Smooth muscle cell (in vitro differentiated cells): ENCODE data around the gene CPLX1. TPM values are rescaled to one million over a fixed set of nuclear protein-coding genes. Genes with fewer than 3 reads are reported as not detected.

Experiments used
- DNase-seq: peaks from one replicate; lab custom pipeline; 2025; ENCODE audit not compliant: unreplicated experiment; lab: John Stamatoyannopoulos, UW
- H2AFZ ChIP-seq: fragments of 200-600 bp; sonication (generic); 2 replicates; pipeline ENCODE4 v1.6.0; 2016; ENCODE audit warnings: antibody characterized with exemption, low read depth, mild to moderate bottlenecking
- H3F3A ChIP-seq: fragments of 200-600 bp; sonication (generic); 2 replicates; pipeline ENCODE4 v1.6.0; 2017; ENCODE audit warnings: antibody characterized with exemption, low read depth
- H3K27ac ChIP-seq: fragments of 200-600 bp; sonication (generic); 2 replicates; pipeline ENCODE4 v1.5.1; 2016; ENCODE audit warnings: low read depth, mild to moderate bottlenecking
- H3K27me3 ChIP-seq: fragments of 200-600 bp; sonication (generic); 2 replicates; pipeline ENCODE4 v1.6.1; 2016; ENCODE audit warnings: low read depth, mild to moderate bottlenecking
- H3K36me3 ChIP-seq: fragments of 200-600 bp; sonication (generic); 2 replicates; pipeline ENCODE4 v1.5.1; 2016; ENCODE audit warnings: low read depth
- H3K4me1 ChIP-seq: fragments of 200-600 bp; sonication (generic); 2 replicates; pipeline ENCODE4 v1.5.1; 2016; ENCODE audit warnings: low read depth
- H3K4me2 ChIP-seq: fragments of 200-600 bp; sonication (generic); 2 replicates; pipeline ENCODE4 v1.6.0; 2016; ENCODE audit warnings: mild to moderate bottlenecking
- H3K4me3 ChIP-seq: fragments of 200-600 bp; sonication (generic); 2 replicates; pipeline ENCODE4 v1.5.1; 2016; ENCODE audit warnings: mild to moderate bottlenecking
- H3K79me2 ChIP-seq: fragments of 200-600 bp; sonication (generic); 2 replicates; pipeline ENCODE4 v1.6.0; 2016; ENCODE audit warnings: low read depth, mild to moderate bottlenecking
- H3K9ac ChIP-seq: fragments of 200-600 bp; sonication (generic); 2 replicates; pipeline ENCODE4 v1.6.0; 2016; ENCODE audit warnings: low read depth
- H3K9me3 ChIP-seq: fragments of 200-600 bp; sonication (generic); replicated peaks from 2 replicates; pipeline ENCODE4 v1.5.1; 2016; ENCODE audit warnings: low read depth
- H4K20me1 ChIP-seq: fragments of 200-600 bp; sonication (generic); 2 replicates; pipeline ENCODE4 v1.6.0; 2016; ENCODE audit warnings: low read depth
- WGBS: methylation state at CpG from one replicate; pipeline ENCODE4 v1.1.7; 2016; ENCODE audit warnings: low lambda C conversion rate; 5-methylcytosine and 5-hydroxymethylcytosine counted together
- polyA plus RNA-seq: library from polyadenylated mRNA; unstranded; fragments of >200 nt; fragmentation: Nextera tagmentation; extraction: Ambion mirVana; gene quantifications from 2 replicates; pipeline ENCODE4 v1.2.1, GENCODE V29; 2016
- total RNA-seq: library from RNA; depleted of rRNA; stranded (reverse); fragments of >200 nt; gene quantifications from 2 replicates; pipeline ENCODE4 v1.2.3, GENCODE V29; 2014
- TF ChIP-seq, protein P1 (sequence below): fragments of 200-600 bp; sonication (generic); IDR thresholded peaks from 2 replicates; pipeline ENCODE4 v1.5.1; 2017; ENCODE audit warnings: borderline replicate concordance, mild to moderate bottlenecking, antibody characterized with exemption; ENCODE audit not compliant: insufficient read depth, poor library complexity, severe bottlenecking

Gene CPLX1
- total and polyA plus RNA-seq, 2 experiments from 2014 or later = not detected

DNA sequence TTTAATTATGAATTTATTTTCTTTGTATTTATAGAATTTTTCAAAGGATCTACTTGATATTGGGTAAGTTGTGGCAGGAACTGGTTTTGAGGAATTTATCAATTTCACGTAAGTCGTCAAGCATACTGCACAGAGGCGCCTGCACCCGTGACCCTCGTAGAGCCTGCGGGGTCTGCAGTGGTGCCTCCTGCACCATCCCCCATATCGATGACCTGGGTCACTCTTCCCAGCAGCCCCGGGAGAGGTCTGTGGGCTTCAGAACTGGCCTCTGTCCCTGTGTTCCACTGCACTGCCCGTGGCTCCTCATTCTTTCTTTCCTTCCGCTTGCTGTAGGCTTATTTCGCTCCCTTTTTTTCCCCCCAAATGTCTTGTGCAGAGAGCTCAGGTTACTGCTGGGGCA lies 31.5 kb upstream of the CPLX1 start:
- Histone ChIP-seq H3K4me1 (no peaks in the 10 kb centered on the region), H3K4me2 (no peak overlapping the region), H3K4me3 (no peak overlapping the region), H3K9me3 (no peaks in the 10 kb centered on the region), H2AFZ (no peak overlapping the region), H3K79me2 (no peaks in the 10 kb centered on the region), H4K20me1 (no peaks in the 10 kb centered on the region), H3K36me3 (peaks cover 6% of the 10 kb centered on the region), H3K27me3 (no peaks in the 10 kb centered on the region), H3F3A (no peaks in the 10 kb centered on the region), H3K27ac (no peak overlapping the region), H3K9ac (no peak overlapping the region)
- TF ChIP-seq, protein P1, sequence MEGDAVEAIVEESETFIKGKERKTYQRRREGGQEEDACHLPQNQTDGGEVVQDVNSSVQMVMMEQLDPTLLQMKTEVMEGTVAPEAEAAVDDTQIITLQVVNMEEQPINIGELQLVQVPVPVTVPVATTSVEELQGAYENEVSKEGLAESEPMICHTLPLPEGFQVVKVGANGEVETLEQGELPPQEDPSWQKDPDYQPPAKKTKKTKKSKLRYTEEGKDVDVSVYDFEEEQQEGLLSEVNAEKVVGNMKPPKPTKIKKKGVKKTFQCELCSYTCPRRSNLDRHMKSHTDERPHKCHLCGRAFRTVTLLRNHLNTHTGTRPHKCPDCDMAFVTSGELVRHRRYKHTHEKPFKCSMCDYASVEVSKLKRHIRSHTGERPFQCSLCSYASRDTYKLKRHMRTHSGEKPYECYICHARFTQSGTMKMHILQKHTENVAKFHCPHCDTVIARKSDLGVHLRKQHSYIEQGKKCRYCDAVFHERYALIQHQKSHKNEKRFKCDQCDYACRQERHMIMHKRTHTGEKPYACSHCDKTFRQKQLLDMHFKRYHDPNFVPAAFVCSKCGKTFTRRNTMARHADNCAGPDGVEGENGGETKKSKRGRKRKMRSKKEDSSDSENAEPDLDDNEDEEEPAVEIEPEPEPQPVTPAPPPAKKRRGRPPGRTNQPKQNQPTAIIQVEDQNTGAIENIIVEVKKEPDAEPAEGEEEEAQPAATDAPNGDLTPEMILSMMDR = no peak
- DNase-seq = no peak
- WGBS = 96% methylated on average over 11 of the region's 11 CpGs

DNA sequence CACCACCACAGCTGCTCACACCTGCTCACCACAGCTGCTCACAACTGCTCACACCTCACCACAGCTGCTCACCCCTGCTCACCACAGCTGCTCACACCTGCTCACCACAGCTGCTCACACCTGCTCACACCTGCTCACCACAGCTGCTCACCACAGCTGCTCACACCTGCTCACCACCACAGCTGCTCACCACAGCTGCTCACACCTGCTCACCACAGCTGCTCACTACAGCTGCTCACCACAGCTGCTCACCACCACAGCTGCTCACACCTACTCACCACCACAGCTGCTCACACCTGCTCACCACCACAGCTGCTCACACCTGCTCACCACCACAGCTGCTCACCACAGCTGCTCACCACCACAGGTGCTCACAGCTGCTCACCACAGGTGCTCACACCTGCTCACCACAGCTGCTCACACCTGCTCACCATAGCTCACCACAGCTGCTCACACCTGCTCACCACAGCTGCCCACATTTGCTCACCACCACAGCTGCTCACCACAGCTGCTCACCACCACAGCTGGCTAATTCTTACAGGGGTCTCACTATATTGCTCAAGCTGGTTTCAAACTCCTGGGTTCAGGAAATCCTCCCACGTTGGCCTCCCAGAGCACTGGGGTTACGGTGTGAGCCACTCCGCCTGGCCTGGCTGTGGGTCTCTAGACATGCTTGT lies 30.4 kb upstream of the CPLX1 start:
- H3K27me3 ChIP-seq = no peaks in the 10 kb centered on the region
- H3K36me3 ChIP-seq = peaks cover 6% of the 10 kb centered on the region
- DNase-seq = no peak
- 96% methylated on average over 3 of the region's 3 CpGs for WGBS
- TF ChIP-seq, protein P1 = no peak
- H3K27ac ChIP-seq = no peak overlapping the region
- H3K9me3 ChIP-seq = no peaks in the 10 kb centered on the region
- no peak overlapping the region for H3K4me2 ChIP-seq
- no peak overlapping the region for H3K9ac ChIP-seq
- H3K4me3 ChIP-seq = no peak overlapping the region
- no peak overlapping the region for H2AFZ ChIP-seq
- no peaks in the 10 kb centered on the region for H3K4me1 ChIP-seq
- no peaks in the 10 kb centered on the region for H4K20me1 ChIP-seq
- H3F3A ChIP-seq = no peaks in the 10 kb centered on the region
- H3K79me2 ChIP-seq = no peaks in the 10 kb centered on the region

DNA sequence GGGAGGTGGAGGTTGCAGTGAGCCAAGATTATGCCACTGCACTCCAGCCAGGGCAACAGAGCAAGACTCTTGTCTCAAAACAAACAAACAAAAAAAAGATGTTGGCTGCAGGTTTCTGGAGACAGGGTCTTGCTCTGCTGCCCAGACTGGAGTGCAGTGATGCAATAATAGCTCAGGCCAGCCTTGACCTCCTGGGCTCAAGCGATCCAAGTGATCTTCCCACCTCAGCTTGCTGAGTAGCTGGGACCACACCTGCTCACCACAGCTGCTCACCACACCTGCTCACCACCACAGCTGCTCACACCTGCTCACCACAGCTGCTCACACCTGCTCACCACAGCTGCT lies 29.9 kb upstream of the CPLX1 start:
- Histone ChIP-seq H3K4me3 (no peak overlapping the region), H3K36me3 (peaks cover 6% of the 10 kb centered on the region), H3K4me1 (no peaks in the 10 kb centered on the region), H4K20me1 (no peaks in the 10 kb centered on the region), H3K27ac (no peak overlapping the region), H3K9ac (no peak overlapping the region), H3K27me3 (no peaks in the 10 kb centered on the region), H3F3A (no peaks in the 10 kb centered on the region), H3K4me2 (no peak overlapping the region), H2AFZ (no peak overlapping the region), H3K9me3 (no peaks in the 10 kb centered on the region), H3K79me2 (no peaks in the 10 kb centered on the region)
- TF ChIP-seq, protein P1 = no peak
- whole genome bisulfite sequencing = 63% methylated on average over 1 of the region's 1 CpG
- DNase-seq = no peak

DNA sequence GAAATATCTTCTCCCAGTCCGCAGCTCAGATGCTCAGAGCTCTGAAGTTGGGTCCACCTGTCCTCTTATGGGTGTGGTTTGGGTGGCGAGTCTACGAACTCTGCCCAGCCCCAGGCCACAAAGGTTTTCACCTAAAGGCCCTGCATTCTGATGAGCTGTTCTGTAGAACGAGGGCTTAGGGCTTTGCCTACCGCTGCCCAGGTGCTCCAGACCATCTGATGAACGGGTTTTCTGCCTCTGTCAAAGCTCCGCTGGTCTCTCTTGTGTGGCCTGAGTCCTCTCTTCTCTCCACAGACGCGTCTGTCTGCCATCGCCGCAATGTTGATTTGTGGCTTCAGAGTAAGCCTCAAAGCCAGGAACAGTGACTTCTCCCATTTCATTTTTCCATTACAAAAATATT lies 28.4 kb upstream of the CPLX1 start:
- Histone ChIP-seq H3K27ac (no peak overlapping the region), H4K20me1 (no peaks in the 10 kb centered on the region), H2AFZ (no peak overlapping the region), H3K9me3 (no peaks in the 10 kb centered on the region), H3K4me1 (no peaks in the 10 kb centered on the region), H3K27me3 (no peaks in the 10 kb centered on the region), H3K36me3 (peaks cover 6% of the 10 kb centered on the region), H3K4me3 (no peak overlapping the region), H3F3A (no peaks in the 10 kb centered on the region), H3K4me2 (no peak overlapping the region), H3K79me2 (no peaks in the 10 kb centered on the region), H3K9ac (no peak overlapping the region)
- 90% methylated on average over 11 of the region's 11 CpGs for WGBS
- DNase-seq = no peak
- TF ChIP-seq, protein P1 = no peak
